Mesenteric fat pad (tissue), 1 donor: ENCODE measurements around the gene SLC34A2. TPM values are rescaled to one million over a fixed set of nuclear protein-coding genes. Genes with fewer than 3 reads are reported as not detected.
"Not testable (repeated sequence)": the region's sequence is repeated elsewhere in the genome, so short reads cannot be mapped to it uniquely, and the experiment has no call there.

Experiments
- DNase-seq: peaks from one replicate; pipeline ENCODE4 v3.0.0-alpha.2; 2020; ENCODE audit warnings: low spot score
- total RNA-seq: library from RNA; stranded (reverse); fragmentation: NEBNext Ultra II Directional; extraction: Animal tissue kit (Norgen Biotek cat#: 25700); gene quantifications from one replicate; pipeline ENCODE4 v1.2.1, GENCODE V29; 2021
- donor health status: DM: yes; HTN: yes; CAD: no.

SLC34A2 gene
- total RNA-seq, 1 donor from 2014 or later: not detected

DNA sequence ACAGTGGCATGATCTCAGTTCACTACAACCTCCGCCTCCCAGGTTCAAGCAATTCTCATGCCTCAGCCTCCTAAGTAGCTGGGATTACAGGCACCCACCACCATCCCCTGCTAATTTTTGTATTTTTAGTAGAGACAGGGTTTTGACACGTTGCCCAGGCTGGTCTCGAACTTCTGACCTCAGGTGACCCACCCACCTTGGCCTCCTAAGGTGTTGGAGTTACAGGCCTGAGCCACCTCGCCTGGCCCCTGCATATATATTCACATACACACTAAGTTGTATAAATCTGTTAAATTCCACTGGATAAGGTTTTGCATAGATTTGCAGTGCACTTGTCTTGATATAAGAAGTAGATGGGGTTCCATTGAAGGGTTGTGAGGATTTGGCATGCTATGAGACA, 5.8 kb downstream of the SLC34A2 start:
- DNase-seq: not testable (repeated sequence)

DNA sequence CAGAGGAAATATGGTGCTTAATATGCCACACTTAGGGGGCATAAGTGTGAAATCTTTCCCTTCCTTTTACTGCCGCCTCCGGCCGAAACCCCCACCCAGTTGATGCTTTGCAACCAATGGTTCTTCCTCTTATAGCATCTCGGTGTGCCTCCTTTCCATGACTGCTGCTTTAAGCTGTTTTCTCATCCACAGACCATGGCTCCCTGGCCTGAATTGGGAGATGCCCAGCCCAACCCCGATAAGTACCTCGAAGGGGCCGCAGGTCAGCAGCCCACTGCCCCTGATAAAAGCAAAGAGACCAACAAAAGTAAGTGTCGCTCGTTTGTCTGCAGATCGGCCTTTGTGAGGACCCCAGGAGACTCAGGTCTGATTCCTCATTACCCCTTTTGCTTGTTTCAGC, 6.7 kb downstream of the SLC34A2 start:
- peak; percentile 69 for DNase-seq

DNA sequence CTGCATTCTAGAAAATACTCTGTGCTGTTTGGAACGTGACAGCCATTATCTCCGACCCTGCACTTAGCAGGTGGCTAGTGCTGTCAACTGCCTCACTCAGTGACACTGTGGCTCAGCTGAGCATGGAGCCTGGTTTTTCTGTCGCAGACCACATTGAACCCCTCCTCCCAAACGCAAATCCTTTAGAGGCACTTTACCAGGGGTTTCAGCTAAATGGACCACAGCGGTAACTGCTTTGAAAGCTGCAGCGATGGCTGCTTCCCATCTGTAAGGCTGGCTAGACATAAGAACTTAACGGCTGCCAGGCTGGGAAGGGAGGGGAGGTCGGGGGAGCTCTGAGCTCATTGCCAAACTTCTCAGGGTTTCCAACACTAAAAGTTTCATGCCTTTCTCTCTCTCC, 8.1 kb downstream of the SLC34A2 start:
- peak; percentile 37 for DNase-seq

DNA sequence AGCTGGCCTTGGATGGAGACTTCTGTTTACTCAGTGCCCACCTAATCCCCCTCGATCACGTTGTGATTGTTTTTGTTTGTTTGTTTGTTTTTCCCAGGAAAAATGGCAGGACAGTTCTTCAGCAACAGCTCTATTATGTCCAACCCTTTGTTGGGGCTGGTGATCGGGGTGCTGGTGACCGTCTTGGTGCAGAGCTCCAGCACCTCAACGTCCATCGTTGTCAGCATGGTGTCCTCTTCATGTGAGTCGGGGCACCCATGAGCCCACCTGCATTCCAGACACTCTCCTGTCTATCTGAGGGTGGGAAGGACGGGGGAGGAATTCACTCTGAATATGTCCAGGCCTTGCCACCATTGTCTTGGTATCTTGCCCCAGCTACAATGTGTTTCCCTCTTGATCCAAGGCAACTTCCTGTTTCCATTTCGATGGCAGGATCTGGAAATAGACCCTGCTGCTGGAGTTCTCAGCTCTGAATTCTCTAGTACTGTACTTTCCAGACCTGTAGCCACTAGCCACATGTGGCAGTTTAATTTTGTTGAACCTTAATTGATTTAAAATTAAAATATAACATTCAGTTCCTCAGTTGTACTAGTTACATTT, 10.5 kb downstream of the SLC34A2 start:
- DNase-seq: peak; percentile 76

DNA sequence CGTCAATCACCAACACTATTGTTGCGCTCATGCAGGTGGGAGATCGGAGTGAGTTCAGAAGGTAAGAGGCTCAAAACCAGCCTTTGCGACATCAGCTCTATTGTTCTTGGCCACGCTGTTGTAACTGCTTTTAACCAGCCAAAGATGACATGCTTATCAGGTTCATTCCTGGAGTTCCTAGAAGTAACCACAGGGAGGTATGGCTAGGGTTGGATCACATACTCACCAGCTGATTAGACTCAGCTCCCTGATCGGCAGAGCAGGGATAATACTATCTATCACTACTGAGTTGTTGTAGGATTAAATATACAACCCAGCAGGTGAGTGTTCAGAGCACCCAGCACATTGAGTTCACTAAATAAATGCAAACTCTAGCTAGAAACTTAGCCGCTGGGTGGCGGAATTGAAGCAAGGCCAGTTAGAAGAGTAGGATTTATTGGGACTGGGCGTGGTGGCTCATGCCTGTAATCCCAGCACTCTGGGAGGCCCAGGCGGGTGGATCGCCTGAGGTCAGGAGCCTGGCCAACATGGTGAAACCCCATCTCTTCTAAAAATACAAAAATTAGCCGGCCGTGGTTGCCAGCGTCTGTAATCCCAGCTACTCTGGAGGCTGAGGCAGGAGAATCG, 12.4 kb downstream of the SLC34A2 start:
- peak; percentile 47 for DNase-seq

DNA sequence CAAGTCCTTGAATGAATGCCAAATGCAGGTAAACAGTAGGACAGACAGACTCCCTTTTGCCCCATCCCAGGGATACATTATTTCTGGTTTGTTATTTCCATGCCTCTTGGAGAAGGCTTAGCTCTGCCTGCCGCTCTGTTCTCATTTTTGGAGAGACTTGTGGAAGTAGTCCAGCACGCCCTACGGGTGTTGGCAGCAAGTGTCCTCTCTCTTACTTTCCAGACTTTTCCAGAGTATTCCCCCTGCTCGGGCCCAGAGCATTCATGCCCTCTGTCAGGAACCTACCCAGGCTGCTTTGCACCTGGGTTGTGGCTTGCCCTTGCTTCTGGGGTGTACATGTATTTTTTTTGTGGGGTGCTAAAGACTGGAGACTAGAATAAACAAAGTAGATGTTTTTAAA, 15.3 kb downstream of the SLC34A2 start:
- peak; percentile 24 for DNase-seq

DNA sequence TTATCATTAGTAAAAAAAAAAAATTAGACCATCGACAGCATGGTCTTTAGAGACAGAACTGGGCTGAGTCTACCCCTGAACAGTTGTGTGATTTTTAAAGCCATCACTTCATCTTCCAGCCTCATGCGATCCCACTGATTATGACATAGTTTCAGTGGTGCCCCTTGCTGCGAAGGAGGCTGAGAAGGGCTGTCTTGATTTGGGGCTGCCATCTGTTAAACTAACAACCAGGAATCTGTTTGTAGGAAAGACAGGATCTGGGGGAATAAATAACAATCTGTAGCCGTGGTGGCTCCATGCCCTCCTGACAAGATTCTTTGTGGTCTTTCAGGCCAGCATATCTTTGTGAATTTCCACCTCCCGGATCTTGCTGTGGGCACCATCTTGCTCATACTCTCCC, 17.1 kb downstream of the SLC34A2 start:
- DNase-seq: no peak

DNA sequence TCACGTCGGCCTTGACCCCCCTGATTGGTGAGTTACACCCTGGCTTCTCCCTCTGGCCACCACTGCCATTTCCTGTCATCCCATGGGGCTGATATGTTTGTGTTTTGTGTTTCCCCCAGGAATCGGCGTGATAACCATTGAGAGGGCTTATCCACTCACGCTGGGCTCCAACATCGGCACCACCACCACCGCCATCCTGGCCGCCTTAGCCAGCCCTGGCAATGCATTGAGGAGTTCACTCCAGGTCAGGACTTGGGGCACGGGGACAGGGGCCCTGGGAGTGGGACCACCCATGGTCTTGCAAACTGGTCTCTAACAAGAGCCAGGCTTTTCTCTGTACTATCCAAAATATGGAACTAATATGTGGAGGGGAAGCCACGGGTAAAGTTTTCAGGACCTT, 18.7 kb downstream of the SLC34A2 start:
- DNase-seq: no peak

DNA sequence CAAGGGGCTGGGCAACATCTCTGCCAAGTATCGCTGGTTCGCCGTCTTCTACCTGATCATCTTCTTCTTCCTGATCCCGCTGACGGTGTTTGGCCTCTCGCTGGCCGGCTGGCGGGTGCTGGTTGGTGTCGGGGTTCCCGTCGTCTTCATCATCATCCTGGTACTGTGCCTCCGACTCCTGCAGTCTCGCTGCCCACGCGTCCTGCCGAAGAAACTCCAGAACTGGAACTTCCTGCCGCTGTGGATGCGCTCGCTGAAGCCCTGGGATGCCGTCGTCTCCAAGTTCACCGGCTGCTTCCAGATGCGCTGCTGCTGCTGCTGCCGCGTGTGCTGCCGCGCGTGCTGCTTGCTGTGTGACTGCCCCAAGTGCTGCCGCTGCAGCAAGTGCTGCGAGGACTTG, 20.6 kb downstream of the SLC34A2 start:
- no peak for DNase-seq

DNA sequence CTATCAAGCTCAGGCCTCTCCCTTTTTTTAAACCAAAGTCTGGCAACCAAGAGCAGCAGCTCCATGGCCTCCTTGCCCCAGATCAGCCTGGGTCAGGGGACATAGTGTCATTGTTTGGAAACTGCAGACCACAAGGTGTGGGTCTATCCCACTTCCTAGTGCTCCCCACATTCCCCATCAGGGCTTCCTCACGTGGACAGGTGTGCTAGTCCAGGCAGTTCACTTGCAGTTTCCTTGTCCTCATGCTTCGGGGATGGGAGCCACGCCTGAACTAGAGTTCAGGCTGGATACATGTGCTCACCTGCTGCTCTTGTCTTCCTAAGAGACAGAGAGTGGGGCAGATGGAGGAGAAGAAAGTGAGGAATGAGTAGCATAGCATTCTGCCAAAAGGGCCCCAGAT, 21.5 kb downstream of the SLC34A2 start:
- DNase-seq: no peak

DNA sequence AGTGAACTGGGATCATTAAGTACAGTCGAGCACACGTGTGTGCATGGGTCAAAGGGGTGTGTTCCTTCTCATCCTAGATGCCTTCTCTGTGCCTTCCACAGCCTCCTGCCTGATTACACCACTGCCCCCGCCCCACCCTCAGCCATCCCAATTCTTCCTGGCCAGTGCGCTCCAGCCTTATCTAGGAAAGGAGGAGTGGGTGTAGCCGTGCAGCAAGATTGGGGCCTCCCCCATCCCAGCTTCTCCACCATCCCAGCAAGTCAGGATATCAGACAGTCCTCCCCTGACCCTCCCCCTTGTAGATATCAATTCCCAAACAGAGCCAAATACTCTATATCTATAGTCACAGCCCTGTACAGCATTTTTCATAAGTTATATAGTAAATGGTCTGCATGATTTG, 22.3 kb downstream of the SLC34A2 start:
- DNase-seq: no peak

DNA sequence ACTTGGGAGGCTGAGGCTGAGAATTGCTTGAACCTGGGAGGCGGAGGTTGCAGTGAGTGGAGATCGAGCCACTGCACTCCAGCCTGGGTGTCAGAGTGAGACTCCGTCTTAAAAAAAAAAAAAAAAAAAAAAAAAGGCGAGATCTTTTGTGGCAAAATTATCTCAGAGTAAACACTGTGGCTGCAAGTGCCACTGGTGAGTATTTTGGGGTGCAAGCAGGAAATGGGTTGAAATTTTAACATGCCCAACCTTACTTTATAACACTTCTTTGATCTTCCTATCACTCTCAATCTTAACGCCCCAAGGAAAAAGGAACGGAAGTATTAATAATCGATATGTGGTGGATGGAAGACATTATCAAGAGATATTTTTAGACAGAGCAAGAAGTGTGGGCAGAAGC, 32.1 kb downstream of the SLC34A2 start:
- no peak for DNase-seq

DNA sequence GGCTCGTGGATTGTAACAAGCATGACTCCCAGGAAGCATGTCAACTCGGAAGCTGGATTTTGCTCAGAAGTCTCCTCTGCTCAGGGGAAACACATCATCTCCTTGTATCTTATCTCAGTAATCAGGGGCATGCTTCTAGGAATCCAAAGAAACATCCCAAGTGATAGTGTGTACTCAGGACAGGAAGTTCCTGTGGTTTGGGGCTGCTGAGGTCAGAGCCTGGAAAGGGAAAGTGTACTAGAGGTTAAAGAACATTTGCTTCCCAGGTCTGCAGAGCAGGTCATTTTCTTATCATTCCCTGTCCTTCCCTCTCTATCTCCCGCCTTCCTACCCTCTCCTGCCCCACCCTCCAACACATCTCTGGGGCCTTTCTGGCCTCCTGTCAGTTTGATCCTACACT, 38.8 kb downstream of the SLC34A2 start:
- DNase-seq: no peak

DNA sequence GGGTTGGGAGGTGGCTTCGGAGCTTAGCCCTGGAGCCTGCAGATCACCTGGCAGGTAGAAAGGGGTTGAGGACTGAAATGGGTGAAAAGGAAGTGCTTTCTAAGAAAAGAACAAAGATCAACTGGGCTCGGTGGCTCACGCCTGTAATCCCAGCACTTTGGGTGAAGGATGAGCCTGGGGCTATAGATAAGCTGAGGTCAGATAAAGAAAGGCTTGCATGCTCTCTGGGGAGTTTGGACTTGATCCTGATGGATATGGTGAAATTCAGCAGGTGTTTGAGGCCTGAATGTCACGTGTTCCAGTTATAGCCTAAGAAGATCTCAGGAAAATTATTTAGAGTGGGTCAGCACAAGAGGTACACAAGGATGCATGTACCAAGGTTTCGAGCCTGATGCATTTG, 40.8 kb downstream of the SLC34A2 start:
- no peak for DNase-seq

DNA sequence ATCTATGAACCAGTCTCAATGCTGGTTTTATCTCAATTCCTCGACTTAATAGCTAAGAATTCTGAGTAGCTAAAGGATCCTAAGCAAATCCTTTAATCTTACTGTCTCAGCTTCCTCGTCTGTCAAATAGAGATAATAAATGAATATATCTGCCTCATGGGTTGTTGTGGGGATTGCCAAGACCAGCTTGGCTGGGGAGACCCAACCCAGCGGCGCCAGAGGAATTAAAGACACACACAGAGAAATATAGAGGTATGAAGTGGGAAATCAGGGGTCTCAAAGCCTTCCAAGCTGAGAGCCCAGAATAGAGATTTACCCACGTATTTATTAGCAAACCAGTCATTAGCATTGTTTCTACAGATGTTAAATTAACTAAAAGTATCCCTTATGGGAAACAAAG, 41.9 kb downstream of the SLC34A2 start:
- DNase-seq: no peak

DNA sequence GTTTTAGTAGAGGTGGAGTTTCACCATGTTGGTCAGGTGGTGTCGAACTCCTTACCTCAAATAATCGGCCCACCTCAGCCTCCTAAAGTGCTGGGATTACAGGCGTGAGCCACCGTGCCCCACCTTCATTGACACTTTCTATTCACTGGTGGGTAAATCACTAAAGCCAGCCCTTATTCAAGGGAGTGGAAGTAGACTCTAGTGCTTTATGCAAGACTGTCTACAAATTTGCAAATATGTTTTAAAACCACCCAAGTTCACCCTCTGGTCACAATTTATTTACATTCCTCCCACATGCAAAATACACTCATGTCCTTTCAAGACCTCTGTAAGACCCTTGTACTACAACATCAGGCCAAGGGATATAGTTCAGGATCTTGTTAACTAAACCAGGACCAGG, 45.0 kb downstream of the SLC34A2 start:
- DNase-seq: no peak

DNA sequence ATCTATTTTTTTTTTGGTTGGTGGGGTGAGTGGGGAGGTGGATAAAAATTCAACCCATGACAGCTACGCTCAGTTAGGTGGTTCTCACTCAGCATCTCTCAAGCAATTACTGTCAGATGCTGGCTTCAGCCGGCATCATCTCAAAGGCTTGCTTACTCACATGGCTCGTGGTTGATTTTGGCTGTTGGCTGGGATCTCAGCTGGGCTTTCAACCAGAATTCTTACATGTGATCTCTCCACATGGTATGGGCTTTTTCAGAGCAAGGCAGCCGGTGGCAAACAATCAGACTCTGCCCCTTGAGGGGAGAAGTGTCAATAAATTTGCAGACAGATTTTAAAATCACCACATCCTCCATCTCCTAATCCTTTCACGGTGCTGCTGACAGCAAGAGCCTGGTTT, 47.2 kb downstream of the SLC34A2 start:
- no peak for DNase-seq

DNA sequence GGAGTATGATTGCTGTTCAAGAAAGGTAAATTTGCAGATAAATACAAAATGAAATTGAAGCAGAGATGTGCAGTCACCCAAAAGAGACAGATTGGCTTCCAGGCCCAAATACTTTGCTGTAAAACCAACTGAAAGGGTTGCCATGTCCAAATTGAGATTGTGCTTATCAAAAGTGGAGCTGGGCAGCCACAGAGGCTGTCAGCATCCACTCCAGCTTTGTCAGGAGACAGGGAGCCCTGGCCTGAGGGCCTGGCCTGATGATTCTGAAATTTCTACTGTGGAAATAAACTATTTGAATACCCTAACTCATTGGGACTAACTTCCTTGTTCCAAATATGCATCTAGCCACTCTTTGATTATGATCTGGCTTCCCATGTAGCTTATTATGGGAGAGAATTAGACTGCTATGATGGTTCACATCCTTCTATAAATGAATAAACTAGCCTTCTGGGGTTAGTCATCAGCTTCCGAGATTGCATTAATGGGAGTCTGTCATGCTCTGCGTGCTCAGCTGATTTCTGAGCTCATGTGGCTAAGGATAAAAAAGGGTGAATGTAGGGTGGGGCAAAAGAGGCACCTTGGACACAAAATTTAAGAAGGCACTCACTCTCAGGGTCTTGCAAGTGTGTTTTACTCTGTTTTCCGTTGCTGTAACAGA, 48.2 kb downstream of the SLC34A2 start:
- no peak for DNase-seq

DNA sequence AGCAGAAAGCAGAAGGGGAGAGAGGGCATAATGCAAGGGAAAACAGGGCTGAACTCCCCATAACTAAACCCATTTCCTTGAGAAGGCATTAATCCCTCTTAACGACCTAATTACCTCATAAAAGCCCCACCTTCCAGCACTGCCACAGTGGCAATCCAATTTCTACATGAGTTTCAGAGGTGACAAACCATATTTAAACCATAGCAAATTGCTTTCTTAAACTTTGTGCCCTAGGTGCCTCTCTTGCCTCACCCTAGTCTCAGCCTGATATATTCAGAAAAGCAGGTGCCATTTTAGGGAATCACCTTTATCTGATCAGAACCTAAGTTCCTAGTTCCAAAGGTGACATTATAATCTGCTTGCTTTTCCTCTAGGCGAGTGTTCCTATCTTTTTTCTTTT, 48.9 kb downstream of the SLC34A2 start:
- DNase-seq: no peak

DNA sequence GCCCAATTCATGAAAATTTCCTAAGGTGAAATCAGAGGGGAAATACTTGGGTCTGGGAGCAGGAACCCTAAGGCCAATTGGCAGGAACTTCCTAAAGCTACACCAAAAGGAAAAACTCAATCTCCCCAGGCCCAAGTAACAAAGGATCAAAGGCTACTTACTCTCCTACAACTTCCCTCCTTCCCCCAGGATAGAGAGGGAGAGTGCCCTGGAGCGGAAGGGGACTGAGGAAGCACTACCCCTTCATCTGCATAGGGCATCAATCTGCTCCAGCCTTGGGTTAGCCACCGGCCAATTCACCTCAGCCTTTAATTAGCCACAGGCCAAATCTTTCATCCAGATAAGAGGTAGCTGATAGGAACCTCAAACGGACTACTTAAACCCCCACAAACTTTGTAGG, 55.0 kb downstream of the SLC34A2 start:
- no peak for DNase-seq

DNA sequence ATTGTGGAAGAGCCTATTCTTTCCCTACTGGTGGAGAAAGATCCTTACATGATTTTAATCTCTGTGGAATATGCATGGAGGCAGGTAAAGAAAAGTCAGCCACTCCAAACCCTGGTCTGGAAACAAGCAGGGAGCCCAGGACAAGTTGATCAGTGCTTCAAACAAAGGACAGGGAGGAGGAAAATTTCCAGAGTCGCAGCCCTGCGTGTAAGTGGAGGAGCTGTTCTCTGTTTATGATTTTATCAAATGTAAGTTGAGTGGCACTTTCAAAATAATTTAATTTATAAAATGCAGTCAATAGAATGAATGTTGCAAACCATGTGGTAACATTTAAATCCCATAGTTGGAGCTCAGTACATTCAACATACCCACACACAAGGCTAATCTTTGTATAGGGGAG, 57.0 kb downstream of the SLC34A2 start:
- no peak for DNase-seq

DNA sequence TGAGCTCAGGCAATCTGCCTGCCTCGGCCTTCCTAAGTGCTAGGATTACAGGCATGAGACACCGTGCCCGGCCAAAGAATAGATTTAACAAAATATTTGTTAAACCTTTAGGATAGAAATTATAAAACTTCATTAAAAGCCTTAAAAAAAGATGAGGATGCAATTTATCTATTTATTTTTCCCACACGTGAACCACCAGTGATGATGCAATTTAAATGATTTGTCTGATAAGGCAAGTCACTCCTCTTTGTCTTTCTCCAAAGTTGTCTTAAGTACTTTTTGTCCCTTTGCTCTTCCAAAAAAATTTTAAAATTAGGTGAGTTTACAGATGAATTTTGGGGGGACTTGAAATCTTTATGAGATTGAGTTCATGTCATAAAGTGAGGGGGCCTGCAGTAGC, 58.2 kb downstream of the SLC34A2 start:
- no peak for DNase-seq

DNA sequence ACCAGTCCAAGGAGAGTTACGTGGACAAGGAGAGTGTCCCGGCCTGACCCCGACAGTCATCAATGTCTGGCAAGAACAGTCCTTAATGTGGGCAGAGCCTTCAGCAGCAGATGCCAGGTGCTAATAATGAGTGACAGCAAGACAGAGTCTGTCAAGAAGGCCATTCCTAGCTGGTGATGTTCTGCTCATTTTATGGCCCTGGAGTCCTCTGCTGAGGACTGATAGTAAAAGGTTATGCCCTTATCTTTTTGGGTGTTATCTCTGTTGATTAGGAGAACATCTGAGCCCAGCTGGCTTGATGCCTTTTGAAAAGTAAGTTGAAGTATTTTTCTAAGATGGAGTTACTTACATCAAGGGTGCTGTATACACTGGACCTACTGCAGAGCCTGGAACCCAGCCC, 67.3 kb downstream of the SLC34A2 start:
- DNase-seq: no peak
